HG03432 (cell line): ENCODE measurements around the gene VDR.

ENCODE experiments used
- ATAC-seq: cut with Tn5 transposase; IDR thresholded peaks from one replicate; pipeline ENCODE4 v1.9.1; 2021; ENCODE audit warnings: mild to moderate bottlenecking, moderate library complexity; ENCODE audit not compliant: unreplicated experiment

The VDR gene

DNA sequence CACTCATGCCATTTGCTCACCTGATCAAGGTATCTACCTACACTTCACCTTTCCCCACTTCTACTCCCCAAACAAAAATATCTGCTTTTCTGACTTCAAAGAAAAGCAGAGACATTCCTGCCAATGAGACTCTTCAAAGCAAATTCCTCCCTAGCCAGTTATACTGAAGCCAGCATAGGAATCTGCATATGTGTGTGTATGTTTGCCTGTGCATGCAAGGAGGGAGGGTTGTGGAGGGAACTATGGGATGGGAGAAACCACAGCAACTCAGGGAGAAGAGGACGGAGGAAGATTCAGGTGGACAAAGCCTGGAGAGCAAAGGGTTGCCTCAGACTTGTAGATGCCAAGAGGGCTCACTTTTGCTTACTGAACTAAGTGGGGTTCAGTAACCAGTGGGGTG lies 26.4 kb upstream of the VDR start:
- no peak for ATAC-seq

DNA sequence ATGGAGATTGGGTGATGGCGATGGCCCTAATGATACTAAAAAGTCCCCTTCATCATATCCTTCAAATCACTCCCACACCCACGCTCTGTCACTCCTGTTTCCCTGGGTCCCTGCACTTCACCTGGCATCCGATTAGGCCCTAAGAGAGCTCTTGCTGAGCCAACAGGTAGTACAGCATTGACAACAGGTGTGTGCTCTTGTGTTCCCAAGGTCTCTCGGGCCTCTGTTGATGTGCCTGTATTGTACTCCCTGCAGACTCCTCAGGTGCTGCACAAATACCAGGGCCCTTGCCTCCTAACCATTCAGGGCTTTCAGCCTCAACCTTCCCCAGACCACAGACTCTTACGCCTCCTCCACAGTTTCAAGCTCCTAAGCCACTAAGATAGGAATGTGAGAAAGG lies 25.8 kb upstream of the VDR start:
- no peak for ATAC-seq

DNA sequence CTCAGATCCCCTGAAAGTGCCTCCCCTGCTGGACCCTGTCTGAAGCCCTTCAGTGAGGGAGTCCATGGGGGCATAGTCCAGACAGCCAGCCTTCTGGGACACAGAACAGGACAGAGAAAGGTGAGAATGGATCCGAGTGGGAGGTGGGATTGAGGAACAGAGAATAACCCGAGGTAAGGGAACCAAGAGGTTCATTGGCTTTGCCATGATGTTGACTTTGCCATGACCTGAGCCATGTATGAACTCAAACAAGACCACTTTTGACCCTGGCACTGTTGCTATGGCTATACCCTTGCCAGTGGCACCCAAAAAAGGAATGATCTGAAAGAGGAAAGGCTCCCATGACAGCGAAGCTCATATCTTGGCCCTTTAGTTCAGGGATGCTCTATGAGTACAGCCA lies 22.6 kb upstream of the VDR start:
- ATAC-seq = no peak

DNA sequence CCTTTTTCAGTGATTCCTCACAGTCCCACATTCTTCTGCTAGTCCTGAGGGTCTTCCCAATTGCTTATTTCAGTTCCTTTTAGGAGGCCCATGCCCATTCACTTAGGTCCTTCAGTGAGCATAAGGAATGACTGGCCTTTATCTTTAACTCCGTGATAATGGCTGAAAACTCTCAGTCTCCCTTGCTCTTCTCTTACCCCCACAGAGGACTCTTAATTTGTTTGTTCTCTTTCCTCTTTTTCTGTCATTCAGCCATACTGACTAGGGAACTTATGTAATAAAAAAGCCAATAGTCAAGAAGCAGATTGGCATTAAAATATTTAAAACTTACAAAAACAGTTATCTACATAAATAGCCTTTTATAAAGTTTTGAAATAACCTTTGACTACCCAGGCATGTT lies 17.1 kb upstream of the VDR start:
- ATAC-seq = no peak

DNA sequence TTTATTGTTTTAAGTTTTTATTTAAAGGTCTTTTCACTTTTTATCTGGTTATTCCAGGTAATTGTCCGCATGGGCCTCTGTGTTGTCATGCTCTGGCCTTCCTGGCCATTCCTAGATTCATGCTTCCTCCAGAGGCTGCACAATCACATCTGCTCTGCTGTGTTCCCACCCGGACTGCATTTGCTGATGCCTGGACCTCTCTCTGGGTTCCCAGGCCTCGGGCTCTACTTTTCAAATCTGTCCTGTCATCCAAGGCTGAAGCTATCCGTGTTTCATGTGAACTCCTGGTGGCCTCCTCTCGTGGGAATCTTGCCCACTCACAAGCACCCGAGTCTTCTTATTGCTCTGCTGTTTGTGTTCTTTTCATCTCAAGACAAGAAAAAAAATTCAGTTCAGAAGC lies 16.1 kb upstream of the VDR start:
- no peak for ATAC-seq

DNA sequence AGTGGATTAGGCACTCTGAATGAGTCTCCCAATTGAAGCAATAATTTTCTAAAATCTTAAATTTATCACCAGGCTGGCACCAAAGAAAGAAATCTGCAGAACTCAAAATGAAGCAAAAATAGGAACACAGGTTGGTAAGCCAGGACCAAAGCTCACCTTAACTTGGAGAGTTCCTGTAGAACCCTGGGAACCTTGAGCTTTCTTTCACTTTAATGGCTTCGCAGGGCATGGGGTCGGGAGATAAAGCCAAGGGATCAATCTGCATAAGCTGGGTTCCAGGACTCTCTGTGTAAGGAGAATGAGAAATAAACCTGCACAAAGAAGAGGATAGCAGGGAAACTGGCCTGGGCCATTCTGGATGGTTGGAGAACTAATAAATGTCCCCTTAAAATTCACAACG lies 8.3 kb upstream of the VDR start:
- ATAC-seq = no peak

DNA sequence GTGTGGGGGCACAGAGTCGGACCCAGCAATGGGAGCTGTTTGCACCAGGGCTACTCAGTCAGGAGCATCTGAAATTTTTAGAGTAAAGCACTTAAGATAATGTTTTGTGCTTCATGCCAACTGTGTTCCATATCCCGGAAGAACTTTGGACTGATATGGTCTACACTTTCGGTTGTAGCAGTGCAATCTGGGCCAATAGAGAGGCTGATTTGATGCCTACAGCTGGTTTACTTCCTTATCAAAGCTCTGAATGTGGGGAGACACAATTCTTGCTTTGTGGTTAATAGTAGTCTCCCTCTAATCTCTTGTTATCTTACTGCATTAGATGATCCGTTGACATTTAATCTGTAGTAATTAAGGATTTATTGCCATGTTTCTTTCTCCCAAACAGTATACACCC lies 7.8 kb upstream of the VDR start:
- no peak for ATAC-seq

DNA sequence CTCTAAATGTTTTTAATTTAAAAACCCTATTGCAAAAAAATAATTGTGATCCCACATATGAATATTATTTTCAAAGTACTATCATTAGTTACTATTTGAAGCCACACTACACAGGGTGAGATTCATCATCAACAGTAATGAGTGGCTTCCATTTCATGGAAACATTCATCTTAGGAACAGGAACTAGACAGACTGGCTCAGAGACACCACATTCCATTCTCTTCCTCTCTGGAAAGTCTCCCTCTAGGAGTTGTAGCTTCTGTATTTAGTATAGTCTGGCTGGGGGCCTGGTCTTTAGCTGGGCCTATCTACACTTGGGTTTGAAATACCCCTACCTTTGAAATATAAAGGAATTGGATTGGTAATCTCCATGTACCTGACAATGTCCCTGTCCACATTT lies 6.2 kb upstream of the VDR start:
- no peak for ATAC-seq

DNA sequence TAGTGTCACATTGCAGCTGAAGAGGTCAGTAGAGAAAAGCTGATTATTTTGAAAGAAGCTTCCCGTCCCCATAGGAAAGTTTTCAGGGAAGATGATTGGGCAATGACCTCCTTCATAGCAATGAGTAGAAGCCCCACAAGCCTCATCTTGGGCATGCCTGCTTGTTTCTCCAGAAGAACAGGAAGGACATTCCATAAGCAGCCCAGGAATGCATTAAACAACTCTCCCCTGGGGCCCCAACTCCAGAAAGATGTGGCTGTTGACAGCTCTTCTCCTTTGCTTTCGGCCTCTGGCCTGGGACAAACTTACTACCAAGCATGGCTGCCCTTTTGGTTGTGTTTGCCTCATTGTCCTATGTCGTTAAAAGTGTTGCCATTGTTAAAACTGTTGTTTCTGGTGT lies 5.7 kb upstream of the VDR start:
- ATAC-seq = no peak

DNA sequence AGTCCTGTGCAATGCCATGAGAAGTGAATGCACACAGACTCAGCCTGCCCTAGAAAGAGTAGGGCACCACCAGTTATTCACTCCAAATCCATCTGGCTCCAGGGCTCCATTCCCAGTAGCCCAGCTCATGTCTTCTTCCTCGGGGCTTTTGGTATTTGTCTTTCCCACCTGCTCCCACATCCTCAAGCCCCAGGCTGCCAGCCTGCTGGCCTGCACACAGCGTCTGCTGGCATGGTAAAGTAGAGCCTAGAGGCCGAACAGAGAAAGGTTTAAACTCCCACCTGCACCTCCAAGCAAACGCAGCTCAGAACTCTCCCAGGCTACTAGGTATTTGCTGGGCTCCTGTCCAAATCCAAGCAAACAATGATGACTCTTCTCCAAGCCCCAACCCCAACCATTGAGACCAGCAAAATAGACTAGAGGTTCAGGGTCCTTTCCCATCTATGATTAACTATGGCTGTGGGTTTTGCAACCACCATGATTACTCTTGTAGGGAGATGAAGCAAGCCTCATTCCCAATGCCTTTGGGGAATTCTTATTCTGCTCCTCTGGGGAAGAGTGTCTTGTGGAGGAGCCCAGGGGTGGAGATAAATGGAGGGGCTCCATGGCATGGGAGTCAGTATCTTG lies 5.2 kb upstream of the VDR start:
- no peak for ATAC-seq

DNA sequence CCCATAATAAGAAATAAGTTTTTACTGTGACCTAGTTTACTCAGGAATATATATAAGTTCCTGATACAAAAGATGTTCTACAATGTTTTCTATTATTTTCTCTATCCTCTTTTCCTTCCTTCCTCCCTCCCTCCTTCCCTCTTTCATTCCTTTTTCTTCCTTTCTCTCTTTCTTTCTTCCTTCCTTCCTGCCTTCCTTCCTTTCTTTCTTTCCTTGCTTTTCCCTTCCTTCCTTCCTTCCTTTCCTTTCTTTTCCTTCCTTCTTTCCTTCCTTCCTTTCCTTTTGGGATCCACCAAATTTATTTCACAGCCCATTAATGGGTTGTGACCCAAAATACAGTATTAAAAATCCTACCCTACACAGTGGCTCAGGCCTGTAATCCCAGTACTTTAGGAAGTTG lies 3.9 kb upstream of the VDR start:
- no peak for ATAC-seq

DNA sequence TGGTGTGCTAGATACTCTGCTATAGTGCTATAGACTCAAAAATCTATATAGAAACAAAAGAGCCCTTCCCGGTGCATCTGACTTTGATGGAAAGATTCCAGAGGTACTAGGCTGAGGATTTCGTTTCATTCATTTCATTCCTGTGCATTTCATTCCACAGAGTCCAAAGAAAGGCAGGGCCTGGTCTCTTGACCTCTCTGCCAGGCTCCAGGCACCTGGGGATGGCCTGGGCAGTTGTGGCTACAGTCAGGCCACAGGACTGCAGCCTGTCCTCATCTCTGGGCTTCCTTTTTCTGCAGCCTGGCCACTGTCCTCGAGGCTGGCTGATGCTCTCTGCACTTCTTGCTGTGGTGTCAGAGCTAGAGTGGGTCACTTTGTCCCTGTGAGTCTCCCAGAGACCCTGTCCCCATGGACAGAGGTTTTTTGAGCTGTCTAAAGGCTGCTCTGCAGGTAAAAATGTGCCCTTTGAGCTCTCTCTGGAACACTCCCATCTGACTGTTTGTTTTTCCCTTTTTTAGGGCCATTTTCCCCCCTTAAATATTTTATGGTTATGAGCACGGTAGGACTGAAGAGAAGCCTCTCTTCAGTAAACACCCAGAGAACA lies 3.2 kb upstream of the VDR start:
- ATAC-seq = no peak

DNA sequence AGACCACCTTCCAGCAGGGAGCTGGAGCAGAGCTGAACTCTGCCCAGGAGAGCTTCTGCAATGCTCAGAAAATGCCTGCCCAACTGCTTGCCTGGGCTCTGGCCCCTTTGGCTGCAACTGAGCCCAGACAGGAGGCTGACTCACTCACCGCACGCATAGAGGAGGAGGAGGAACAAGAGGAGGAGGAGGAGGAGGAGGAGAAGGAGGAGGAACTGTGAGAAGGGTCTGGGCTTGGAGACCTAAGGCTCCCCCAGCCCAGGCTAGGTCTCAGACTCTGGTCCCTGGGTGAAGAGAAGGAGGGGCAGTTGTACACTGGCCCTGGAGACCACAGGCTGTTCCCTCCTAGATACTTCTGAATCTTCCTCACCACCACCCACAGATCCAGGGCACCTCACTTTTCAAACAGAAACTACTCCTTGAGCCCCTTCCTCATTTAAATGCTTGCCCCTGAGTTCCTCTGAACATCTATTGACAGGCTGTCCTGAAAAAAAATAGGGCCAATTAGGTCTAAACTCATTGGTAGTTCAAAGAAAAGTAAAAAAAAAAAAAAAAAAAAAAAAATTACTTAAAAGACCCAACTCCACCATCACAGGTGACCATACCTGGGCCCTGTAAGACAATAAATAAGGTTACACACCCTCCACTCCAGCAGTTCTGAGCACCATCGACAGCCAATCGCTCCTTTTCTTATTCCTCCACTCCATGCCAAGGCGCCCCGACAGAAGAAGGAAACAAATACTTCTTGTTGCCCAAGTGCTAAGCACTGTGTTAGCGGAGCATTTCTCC lies 674 bp downstream of the VDR start:
- ATAC-seq = peak; percentile 26

DNA sequence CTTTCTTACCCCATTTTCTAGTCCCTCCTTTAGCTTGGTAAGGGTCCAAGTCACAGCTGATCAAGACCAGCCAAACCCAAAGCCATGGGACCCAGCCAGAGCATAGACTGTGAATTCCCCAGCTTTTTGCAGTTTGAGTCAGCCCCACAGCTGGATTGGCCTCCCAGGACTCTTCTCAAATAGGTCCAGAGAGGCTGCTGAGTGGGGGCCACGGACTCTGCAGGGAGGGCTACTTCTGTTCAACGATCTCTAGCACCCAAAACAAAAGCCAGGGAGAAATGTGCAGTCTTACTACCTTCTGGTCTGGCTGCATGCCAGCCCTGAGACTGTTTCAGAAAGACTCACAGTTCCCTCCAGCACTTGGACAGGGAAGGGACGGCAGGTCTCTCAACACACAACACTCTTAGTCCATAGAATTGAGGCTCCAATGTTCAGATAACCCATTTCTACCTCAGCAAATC lies 1.6 kb downstream of the VDR start:
- ATAC-seq = peak; percentile 24

DNA sequence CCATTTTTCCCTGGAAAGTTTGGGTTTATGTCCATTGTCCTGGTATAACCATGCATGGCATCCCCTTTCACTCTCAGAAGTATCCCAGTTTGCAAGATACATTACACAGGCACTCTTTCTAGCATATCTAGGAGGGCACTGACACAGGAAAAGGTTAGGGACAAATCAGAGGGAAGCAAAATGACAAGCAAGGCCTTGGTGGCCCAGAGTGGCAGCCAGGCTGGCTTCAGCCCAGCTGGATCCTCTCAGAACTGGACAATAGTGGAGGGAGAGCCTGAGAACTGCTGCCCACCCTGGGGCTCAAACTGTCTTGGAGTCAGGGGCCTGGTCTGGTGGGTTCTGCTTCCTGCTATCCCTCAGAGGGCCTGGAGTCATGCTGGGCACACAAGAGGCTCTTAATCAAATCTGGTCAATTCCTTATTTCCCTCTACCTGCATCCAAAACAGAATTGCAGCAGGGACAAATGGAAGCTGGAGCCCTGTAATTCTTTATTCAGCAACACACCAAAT lies 2.6 kb downstream of the VDR start:
- ATAC-seq = no peak

DNA sequence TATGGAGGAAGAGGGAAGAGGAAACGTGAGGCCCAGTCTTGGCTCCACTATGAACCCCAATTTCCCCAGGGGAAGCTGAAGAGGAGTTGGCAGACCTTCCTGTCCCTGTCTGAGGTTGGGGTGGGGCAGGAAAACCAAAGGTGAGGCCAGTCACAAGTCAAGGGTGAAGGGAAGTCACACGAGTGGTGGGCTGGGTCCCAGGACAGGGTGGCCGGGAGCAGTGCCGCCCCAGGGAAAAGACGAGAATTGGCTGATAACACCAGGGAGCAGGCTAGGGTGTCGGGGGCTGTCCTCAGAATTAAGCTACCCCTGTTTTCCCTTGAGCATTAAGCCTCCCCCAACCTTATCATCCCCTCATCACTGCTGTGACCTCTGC lies 3.1 kb downstream of the VDR start:
- no peak for ATAC-seq

DNA sequence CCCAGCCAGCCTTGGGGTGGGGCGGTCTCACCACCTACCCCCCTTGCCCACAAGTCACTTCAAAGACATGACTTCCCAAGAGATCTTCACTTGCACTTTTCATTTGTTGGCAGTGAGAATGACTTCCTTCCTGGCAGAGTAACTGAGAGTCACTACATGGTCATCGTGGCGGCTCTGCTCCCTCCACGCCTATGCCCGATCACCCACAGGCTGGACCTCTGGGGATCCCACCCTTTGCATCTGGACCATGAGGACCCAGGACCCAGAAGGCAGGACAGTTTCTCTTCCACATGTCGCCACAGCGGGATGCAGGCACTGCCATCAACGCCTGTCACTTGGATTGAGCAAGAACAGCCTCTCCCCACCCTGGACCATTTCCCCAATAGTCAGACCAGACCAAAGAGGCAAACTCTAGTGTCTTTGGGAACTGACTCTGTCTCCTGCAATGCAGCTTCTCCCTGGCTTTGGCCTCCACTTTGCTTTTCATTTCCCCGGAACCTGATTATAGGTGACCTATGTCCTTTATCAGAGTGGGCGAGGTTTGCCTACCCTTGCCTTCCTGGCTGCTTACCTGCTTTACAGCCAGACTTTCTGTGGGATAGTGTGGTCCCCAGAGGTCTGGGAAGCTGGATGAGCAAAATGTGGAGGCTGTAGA lies 3.6 kb downstream of the VDR start:
- ATAC-seq = no peak

DNA sequence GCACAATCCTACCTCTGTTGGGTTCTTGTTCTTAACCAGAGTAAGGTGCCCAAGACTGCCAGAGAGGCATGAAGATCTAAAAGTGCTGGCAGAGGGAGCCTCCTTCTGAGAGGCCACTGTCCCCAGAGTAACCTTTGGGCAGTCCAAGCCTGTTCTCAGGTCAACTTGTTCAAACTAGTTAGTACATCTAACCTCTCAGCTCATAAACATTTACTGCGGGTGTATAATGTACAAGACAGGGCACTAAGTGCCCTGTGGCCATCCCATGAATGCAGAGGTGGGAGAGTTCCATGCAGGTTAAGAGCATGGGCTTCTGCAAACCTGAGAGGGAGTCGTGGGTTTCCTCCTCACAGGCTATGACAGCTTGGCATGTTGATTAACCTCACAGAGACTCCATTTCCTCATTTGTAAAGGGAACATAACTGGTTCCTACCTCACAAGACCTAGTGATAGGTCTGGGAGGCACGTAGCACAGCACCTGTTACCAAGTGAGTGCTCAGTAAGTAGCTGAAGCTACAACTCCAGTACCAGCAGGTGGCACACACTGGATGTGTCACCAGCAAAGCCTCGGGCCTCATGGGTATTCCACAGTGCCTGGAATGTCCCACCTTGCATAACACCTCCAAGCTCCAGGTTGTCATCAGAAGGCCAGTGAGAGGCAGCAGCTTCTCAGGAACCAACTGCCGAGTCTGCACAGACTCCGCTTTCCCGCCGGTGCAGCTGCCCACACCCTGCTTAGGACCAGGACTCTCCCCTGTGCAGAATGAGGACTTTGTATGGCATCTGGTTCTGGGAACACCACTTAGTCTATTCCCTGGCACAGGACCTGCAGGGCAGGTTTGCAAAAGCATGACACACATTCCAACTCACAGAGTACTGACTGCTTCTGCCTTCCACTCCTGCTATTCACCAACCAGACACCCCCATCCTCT lies 4.4 kb downstream of the VDR start:
- no peak for ATAC-seq

DNA sequence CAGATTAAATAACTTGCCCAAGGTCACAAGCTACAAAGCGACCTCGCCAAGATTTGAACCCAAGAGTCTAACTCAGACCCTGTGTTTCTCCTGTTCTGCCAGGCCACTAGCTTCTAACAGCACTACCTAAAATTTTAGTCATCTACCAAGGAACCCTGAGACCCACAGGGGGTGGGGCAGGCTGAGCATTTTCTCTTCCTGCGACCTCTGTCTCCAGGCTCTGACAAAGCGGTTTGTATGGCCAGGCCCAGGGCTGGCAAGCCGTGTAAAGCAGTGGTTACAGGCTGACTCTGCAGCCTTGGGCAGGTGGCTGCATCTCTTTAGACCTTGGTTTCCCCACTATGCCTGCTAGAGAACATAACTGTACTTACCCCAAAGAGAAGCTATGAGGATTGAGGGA lies 5.3 kb downstream of the VDR start:
- no peak for ATAC-seq

DNA sequence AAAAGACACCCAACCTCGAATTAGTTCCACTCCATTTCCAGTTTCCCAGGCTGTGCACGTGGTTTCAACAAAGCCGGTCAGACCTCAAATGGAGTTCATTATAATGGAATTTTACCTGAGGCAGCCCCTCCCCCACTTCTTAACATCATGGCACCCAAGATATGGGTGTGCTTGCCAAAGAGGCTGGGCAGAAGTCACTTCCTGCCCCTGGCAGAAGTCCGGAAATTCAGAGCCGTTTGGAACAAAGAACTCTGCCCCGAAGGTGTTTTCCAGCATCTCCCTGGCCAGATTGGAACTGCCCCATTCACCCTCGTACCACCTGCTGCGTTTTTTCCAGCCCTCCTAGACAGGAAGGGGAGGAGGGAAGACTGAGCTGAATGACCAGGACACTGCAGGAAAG lies 8.2 kb downstream of the VDR start:
- no peak for ATAC-seq

DNA sequence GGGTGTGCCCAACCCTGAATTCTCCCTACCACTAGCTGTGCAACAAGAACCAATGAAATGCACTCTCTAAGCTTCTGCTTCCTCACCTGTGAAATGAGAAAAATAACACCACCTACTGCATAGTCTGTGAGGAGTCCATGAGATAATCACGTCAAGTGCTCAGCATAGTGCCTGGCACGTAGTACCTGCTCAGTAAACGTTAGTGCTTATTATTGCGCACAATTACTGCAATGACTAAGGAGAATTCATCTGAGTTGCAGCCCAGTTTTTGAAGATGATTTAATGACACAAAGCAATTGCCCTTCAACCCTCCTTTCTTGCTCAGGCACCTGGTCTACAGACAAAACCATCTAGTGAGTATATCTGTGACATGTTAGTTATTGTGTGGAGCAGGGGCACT lies 8.8 kb downstream of the VDR start:
- no peak for ATAC-seq
